PC-3 (cell line): ENCODE data around the gene CACNA2D2. TPM values are rescaled to one million over a fixed set of nuclear protein-coding genes. Genes with fewer than 3 reads are reported as not detected.

Experiments
- ATAC-seq: fragments of 200-7000 bp; cut with Tn5 transposase; 2 replicates; pipeline ENCODE4 v1.9.1; 2020; ENCODE audit warnings: mild to moderate bottlenecking, moderate library complexity
- BruUV-seq: library from RNA; stranded (reverse); fragments of 400-500 nt; replicated peaks from 2 replicates; lab custom pipeline; 2021; lab: Mats Ljungman, UMichigan
- CTCF ChIA-PET: fragments of 300-600 bp; sonication (Branson Sonifier 250); formaldehyde crosslinking; loops from one replicate; lab custom pipeline; 2022; ENCODE audit warnings: antibody characterized with exemption; lab: Charles Lee
- POLR2A ChIA-PET: fragments of 300-600 bp; sonication (Branson Sonifier 250); formaldehyde crosslinking; loops from one replicate; lab custom pipeline; 2022; ENCODE audit warnings: antibody characterized with exemption; ENCODE audit not compliant: unreplicated experiment; lab: Charles Lee
- DNase-seq: peaks from one replicate; pipeline ENCODE4 v3.0.0-alpha.2; 2015
- H2AFZ ChIP-seq: fragments of 300-600 bp; sonication (generic); 2 replicates; pipeline ENCODE4 v1.6.0; 2016; ENCODE audit warnings: antibody characterized with exemption, low read length
- H3F3A ChIP-seq: fragments of 300-600 bp; sonication (generic); one replicate; pipeline ENCODE4 v1.6.0; 2017; ENCODE audit warnings: antibody characterized with exemption, low read length, control low read depth, mild to moderate bottlenecking; ENCODE audit not compliant: unreplicated experiment
- H3K27ac ChIP-seq: fragments of 300-600 bp; sonication (generic); 2 replicates; pipeline ENCODE4 v1.5.1; 2016; ENCODE audit warnings: mild to moderate bottlenecking, low read length
- H3K27me3 ChIP-seq: fragments of 300-600 bp; sonication (generic); 2 replicates; pipeline ENCODE4 v1.6.1; 2016; ENCODE audit warnings: low read length, mixed read lengths
- H3K36me3 ChIP-seq: fragments of 300-600 bp; sonication (generic); 2 replicates; pipeline ENCODE4 v1.6.1; 2016; ENCODE audit warnings: low read depth, mixed run types, low read length, mixed read lengths
- H3K4me1 ChIP-seq: fragments of 300-600 bp; sonication (generic); 2 replicates; pipeline ENCODE4 v1.5.1; 2016; ENCODE audit warnings: low read length; ENCODE audit not compliant: insufficient read depth
- H3K4me2 ChIP-seq: fragments of 300-600 bp; sonication (generic); 2 replicates; pipeline ENCODE4 v1.6.0; 2016; ENCODE audit warnings: low read length
- H3K4me3 ChIP-seq: fragments of 300-600 bp; sonication (generic); 2 replicates; pipeline ENCODE4 v1.5.1; 2016; ENCODE audit warnings: mild to moderate bottlenecking, low read length, mixed read lengths
- H3K79me2 ChIP-seq: fragments of 300-600 bp; sonication (generic); 2 replicates; pipeline ENCODE4 v1.6.1; 2017; ENCODE audit warnings: low read length, mixed read lengths
- H3K9ac ChIP-seq: fragments of 300-600 bp; sonication (generic); 2 replicates; pipeline ENCODE4 v1.6.0; 2016; ENCODE audit warnings: mild to moderate bottlenecking, low read length
- H3K9me2 ChIP-seq: fragments of 300-600 bp; sonication (generic); replicated peaks from 2 replicates; pipeline ENCODE4 v1.6.1; 2016; ENCODE audit warnings: mixed run types, low read length, mixed read lengths
- H3K9me3 ChIP-seq: fragments of 300-600 bp; sonication (generic); 2 replicates; pipeline ENCODE4 v1.6.1; 2016; ENCODE audit warnings: low read length, mixed read lengths
- H4K20me1 ChIP-seq: fragments of 300-600 bp; sonication (generic); 2 replicates; pipeline ENCODE4 v1.6.1; 2016; ENCODE audit warnings: low read length, mixed read lengths
- EZH2 ChIP-seq: fragments of 300-600 bp; sonication (generic); IDR thresholded peaks from one replicate; pipeline ENCODE4 v1.6.1; 2017; ENCODE audit warnings: antibody characterized with exemption, mild to moderate bottlenecking, low read length; ENCODE audit not compliant: unreplicated experiment
- EZH2phosphoT487 ChIP-seq: fragments of 300-600 bp; sonication (generic); IDR thresholded peaks from 2 replicates; pipeline ENCODE4 v1.6.1; 2018; ENCODE audit warnings: mild to moderate bottlenecking, antibody characterized with exemption, low read length, borderline replicate concordance
- intact Hi-C: fragments of 100-400 bp; cut with micrococcal nuclease; formaldehyde crosslinking; loops from 2 replicates; pipeline ENCODE4 v1.9.0; 2023
- total RNA-seq: library from RNA; depleted of rRNA; stranded (reverse); fragments of >200 nt; gene quantifications from 2 replicates; pipeline ENCODE4 v1.2.3, GENCODE V29; 2014
- TF ChIP-seq, protein P1 (sequence below): fragments of 300-600 bp; sonication (generic); conservative IDR thresholded peaks from 2 replicates; pipeline ENCODE4 v1.5.1; 2017; ENCODE audit warnings: antibody characterized with exemption, low read depth, mild to moderate bottlenecking, low read length

The CACNA2D2 gene
- total RNA-seq, 1 experiment from 2014 or later, result 0.44 TPM

DNA sequence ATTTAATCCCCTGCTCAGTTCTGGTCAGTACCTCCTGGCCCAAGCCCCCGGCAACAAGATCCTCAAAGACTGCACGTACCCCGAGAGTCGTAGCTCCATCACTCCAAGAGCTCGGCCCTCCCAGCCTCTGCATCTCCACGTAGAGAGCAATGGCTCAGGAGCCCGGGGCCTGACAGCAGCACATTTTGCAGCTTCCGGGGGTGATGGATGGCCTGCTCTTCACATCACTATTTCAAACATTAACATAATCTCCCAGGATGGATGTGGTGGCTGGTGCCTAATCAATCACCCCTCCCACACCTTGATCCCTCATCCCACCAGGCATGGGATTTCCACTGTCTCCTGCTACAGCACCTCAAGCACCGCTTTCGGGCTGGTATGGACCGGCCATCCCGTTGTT lies 28.1 kb downstream of the CACNA2D2 start:
- Histone ChIP-seq H3F3A (no peaks in the 10 kb centered on the region), H3K4me1 (no peaks in the 10 kb centered on the region), H3K79me2 (no peaks in the 10 kb centered on the region), H3K9ac (no peak overlapping the region), H3K27me3 (no peaks in the 10 kb centered on the region), H2AFZ (no peak overlapping the region), H3K27ac (no peak overlapping the region), H3K9me2 (no peaks in the 10 kb centered on the region), H3K9me3 (no peaks in the 10 kb centered on the region), H3K36me3 (no peaks in the 10 kb centered on the region), H3K4me3 (no peak overlapping the region), H3K4me2 (no peak overlapping the region), H4K20me1 (no peaks in the 10 kb centered on the region)
- intact Hi-C loops, result no loop called here
- no peak for TF ChIP-seq EZH2
- TF ChIP-seq, protein P1, sequence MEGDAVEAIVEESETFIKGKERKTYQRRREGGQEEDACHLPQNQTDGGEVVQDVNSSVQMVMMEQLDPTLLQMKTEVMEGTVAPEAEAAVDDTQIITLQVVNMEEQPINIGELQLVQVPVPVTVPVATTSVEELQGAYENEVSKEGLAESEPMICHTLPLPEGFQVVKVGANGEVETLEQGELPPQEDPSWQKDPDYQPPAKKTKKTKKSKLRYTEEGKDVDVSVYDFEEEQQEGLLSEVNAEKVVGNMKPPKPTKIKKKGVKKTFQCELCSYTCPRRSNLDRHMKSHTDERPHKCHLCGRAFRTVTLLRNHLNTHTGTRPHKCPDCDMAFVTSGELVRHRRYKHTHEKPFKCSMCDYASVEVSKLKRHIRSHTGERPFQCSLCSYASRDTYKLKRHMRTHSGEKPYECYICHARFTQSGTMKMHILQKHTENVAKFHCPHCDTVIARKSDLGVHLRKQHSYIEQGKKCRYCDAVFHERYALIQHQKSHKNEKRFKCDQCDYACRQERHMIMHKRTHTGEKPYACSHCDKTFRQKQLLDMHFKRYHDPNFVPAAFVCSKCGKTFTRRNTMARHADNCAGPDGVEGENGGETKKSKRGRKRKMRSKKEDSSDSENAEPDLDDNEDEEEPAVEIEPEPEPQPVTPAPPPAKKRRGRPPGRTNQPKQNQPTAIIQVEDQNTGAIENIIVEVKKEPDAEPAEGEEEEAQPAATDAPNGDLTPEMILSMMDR, result no peak
- TF ChIP-seq EZH2phosphoT487, result no peak
- no peak for DNase-seq
- ChIA-PET POLR2A (no interaction called here), CTCF (no interaction called here)
- ATAC-seq, result no peak
- BruUV-seq, result no TSS peak

DNA sequence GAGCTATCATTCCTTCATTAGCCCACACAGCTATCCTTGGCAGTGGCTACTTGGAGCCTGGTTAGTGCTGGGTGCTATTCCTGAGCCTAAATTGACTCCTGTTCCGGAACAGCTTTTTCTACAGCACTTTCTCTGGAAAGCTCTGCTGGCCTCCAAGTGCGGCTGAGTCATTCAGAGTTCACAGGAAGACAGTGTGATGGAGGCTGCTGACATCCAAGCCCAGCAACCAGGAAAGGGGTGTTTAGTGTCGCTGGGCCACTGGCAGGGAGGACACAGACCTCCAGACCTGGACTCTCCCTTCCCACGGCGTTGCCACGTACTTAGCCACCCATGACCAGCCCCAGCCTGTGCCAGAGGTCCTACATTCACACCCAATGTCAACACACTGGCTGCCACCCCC lies 28.7 kb downstream of the CACNA2D2 start:
- BruUV-seq, result no TSS peak

DNA sequence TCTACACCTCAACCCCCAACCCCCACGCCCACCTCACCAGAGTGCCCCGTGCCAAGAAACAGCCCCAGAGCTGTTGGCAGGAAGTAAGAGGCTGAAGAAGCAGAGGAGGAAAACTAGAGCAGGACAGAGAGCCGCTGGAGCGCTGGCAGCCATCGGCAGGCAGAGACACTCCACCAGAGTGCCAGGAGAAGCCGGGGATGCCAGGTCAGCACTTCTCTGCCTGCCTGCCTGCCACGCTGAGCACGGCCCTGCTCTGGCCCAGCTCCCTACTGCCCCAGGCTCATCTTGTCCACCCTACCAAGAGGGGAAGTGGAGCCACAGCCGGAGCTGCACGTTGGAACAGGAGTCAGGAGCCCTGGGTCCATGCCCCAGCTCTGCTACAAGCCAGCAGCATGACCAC lies 29.7 kb downstream of the CACNA2D2 start:
- DNase-seq, result no peak
- intact Hi-C loops, result no loop called here
- no peaks in the 10 kb centered on the region for H3K27me3 ChIP-seq
- H4K20me1 ChIP-seq, result no peaks in the 10 kb centered on the region
- no peaks in the 10 kb centered on the region for H3K36me3 ChIP-seq
- TF ChIP-seq, protein P1, result no peak
- TF ChIP-seq EZH2 (no peak), EZH2phosphoT487 (no peak)
- no peaks in the 10 kb centered on the region for H3K4me1 ChIP-seq
- no peak overlapping the region for H3K4me2 ChIP-seq
- ChIA-PET CTCF (no interaction called here), POLR2A (no interaction called here)
- H3K4me3 ChIP-seq, result no peak overlapping the region
- no peak overlapping the region for H3K27ac ChIP-seq
- H3K9ac ChIP-seq, result no peak overlapping the region
- ATAC-seq, result no peak
- no TSS peak for BruUV-seq
- no peaks in the 10 kb centered on the region for H3K9me3 ChIP-seq
- H3K9me2 ChIP-seq, result no peaks in the 10 kb centered on the region
- H2AFZ ChIP-seq, result no peak overlapping the region
- H3K79me2 ChIP-seq, result no peaks in the 10 kb centered on the region
- no peaks in the 10 kb centered on the region for H3F3A ChIP-seq

More for the DNA sequence above, 28.7 kb downstream of the CACNA2D2 start:
- ChIA-PET CTCF (no interaction called here), POLR2A (no interaction called here)
- Histone ChIP-seq H3K79me2 (no peaks in the 10 kb centered on the region), H3K4me3 (no peak overlapping the region), H3F3A (no peaks in the 10 kb centered on the region), H3K4me2 (no peak overlapping the region), H3K27me3 (no peaks in the 10 kb centered on the region), H2AFZ (no peak overlapping the region), H3K9me3 (no peaks in the 10 kb centered on the region), H3K36me3 (no peaks in the 10 kb centered on the region), H3K9ac (no peak overlapping the region), H3K4me1 (no peaks in the 10 kb centered on the region), H4K20me1 (no peaks in the 10 kb centered on the region), H3K27ac (no peak overlapping the region), H3K9me2 (no peaks in the 10 kb centered on the region)
- intact Hi-C loops, result no loop called here
- ATAC-seq (peak; percentile 70), DNase-seq (peak; percentile 18)
- TF ChIP-seq, protein P1, result no peak
- TF ChIP-seq EZH2phosphoT487 (no peak), EZH2 (no peak)
